Fibroblast of lung (primary cell): ENCODE measurements around the gene CCDC148. TPM values are rescaled to one million over a fixed set of nuclear protein-coding genes. Genes with fewer than 3 reads are reported as not detected.
A peak's percentile ranks its signal among the peaks of the same experiment; 100 is the strongest.

Experiments used
- DNase-seq, 2 donors: peaks; one replicate each; pipeline versions ENCODE4 v3.0.0 to v3.0.0-alpha.2; 2010; ENCODE audit warnings: low read depth in 2 of 2
- H2AFZ ChIP-seq: 2 replicates; pipeline ENCODE4 v1.5.1; 2012; ENCODE audit warnings: low read length, control low read depth, inconsistent platforms
- H3K27ac ChIP-seq: 2 replicates; pipeline ENCODE4 v1.5.1; 2011; ENCODE audit warnings: low read length, control low read depth; ENCODE audit not compliant: insufficient read depth
- H3K27me3 ChIP-seq: 2 replicates; pipeline ENCODE4 v1.5.1; 2011; ENCODE audit warnings: mild to moderate bottlenecking, low read length; ENCODE audit not compliant: control insufficient read depth, insufficient read depth
- H3K36me3 ChIP-seq: 2 replicates; pipeline ENCODE4 v1.5.1; 2011; ENCODE audit warnings: low read length; ENCODE audit not compliant: control insufficient read depth, insufficient read depth
- H3K4me1 ChIP-seq: 2 replicates; pipeline ENCODE4 v1.5.1; 2011; ENCODE audit warnings: low read length; ENCODE audit not compliant: control insufficient read depth, insufficient read depth; ENCODE audit errors: extremely low read depth
- H3K4me2 ChIP-seq: 2 replicates; pipeline ENCODE4 v1.5.1; 2011; ENCODE audit warnings: low read length, control low read depth; ENCODE audit not compliant: insufficient read depth; ENCODE audit errors: extremely low read depth
- H3K4me3 ChIP-seq, 4 experiments: fragments of 200-600 bp in 1 of 4; sonication (generic) in 1 of 4; replicated peaks in 1 of 4; 2 replicates each; pipeline ENCODE4 v1.5.1; 2011 to 2016; ENCODE audit warnings: low read length in 4 of 4, low read depth in 3 of 4, mild to moderate bottlenecking in 3 of 4, control low read depth in 2 of 4, inconsistent platforms in 1 of 4, mixed read lengths in 1 of 4; ENCODE audit not compliant: insufficient read depth in 1 of 4; ENCODE audit errors: control extremely low read depth in 1 of 4
- H3K79me2 ChIP-seq: 2 replicates; pipeline ENCODE4 v1.5.1; 2012; ENCODE audit warnings: mild to moderate bottlenecking, low read length, inconsistent platforms; ENCODE audit not compliant: control insufficient read depth, insufficient read depth
- H3K9ac ChIP-seq: 2 replicates; pipeline ENCODE4 v1.5.1; 2011; ENCODE audit warnings: mild to moderate bottlenecking, low read length, control low read depth; ENCODE audit not compliant: insufficient read depth
- H3K9me3 ChIP-seq: 2 replicates; pipeline ENCODE4 v1.5.1; 2012; ENCODE audit warnings: low read depth, low read length; ENCODE audit not compliant: control insufficient read depth, insufficient read depth
- H4K20me1 ChIP-seq: 2 replicates; pipeline ENCODE4 v1.5.1; 2011; ENCODE audit warnings: low read length; ENCODE audit not compliant: control insufficient read depth, insufficient read depth; ENCODE audit errors: extremely low read depth
- EZH2 ChIP-seq: IDR thresholded peaks from 2 replicates; pipeline ENCODE4 v1.5.1; 2012; ENCODE audit warnings: low read length, control low read depth, mild to moderate bottlenecking; ENCODE audit errors: missing control alignments
- polyA plus RNA-seq, 2 donors: library from polyadenylated mRNA; depleted of rRNA in 1 of 2; stranded (reverse) in 1 of 2; unstranded in 1 of 2; fragments of >200 nt; gene quantifications; 2 replicates each; pipeline ENCODE4 v1.2.1, GENCODE V29; 2011 to 2012; ENCODE audit warnings: missing spikeins in 1 of 2
- total RNA-seq: library from RNA; depleted of rRNA; stranded (reverse); fragments of >200 nt; gene quantifications from 2 replicates; pipeline ENCODE4 v1.2.1, GENCODE V29; 2014
- TF ChIP-seq, protein P1 (sequence below), 2 donors: IDR thresholded peaks in 1 of 2; conservative IDR thresholded peaks in 1 of 2; 1 replicate in 1 of 2; 2 replicates in 1 of 2; pipeline ENCODE4 v1.5.1; 2011 to 2012; ENCODE audit warnings: low read length in 2 of 2, control low read depth in 1 of 2, inconsistent platforms in 1 of 2, low read depth in 1 of 2, mild to moderate bottlenecking in 1 of 2

The CCDC148 gene
- total and polyA plus RNA-seq, 2 donors (not counting 1 experiment from before 2014, with no cell fraction given) = 1.2 TPM

- H3K9me3 ChIP-seq = no peaks in the 10 kb centered on the region
- H2AFZ ChIP-seq = no peak overlapping the region
- no peaks in the 10 kb centered on the region for H3K27me3 ChIP-seq
- H4K20me1 ChIP-seq = no peaks in the 10 kb centered on the region
- no peak overlapping the region for H3K4me3 ChIP-seq
- no peak overlapping the region for H3K4me2 ChIP-seq
- H3K79me2 ChIP-seq = peaks cover 64% of the 10 kb centered on the region
- peak in 1 of 2 donors; percentile 32 for DNase-seq
- no peaks in the 10 kb centered on the region for H3K36me3 ChIP-seq
- H3K9ac ChIP-seq = no peak overlapping the region
- TF ChIP-seq, protein P1, sequence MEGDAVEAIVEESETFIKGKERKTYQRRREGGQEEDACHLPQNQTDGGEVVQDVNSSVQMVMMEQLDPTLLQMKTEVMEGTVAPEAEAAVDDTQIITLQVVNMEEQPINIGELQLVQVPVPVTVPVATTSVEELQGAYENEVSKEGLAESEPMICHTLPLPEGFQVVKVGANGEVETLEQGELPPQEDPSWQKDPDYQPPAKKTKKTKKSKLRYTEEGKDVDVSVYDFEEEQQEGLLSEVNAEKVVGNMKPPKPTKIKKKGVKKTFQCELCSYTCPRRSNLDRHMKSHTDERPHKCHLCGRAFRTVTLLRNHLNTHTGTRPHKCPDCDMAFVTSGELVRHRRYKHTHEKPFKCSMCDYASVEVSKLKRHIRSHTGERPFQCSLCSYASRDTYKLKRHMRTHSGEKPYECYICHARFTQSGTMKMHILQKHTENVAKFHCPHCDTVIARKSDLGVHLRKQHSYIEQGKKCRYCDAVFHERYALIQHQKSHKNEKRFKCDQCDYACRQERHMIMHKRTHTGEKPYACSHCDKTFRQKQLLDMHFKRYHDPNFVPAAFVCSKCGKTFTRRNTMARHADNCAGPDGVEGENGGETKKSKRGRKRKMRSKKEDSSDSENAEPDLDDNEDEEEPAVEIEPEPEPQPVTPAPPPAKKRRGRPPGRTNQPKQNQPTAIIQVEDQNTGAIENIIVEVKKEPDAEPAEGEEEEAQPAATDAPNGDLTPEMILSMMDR (conservative IDR thresholded peaks at IDR 0.05 in 1 of 2, IDR thresholded peaks at IDR 0.05 in 1 of 2; ENCODE audit: low read depth in 1 of 2, low read length in 2 of 2) = no peak
- TF ChIP-seq EZH2 = no peak
- H3K4me1 ChIP-seq = peaks cover 11% of the 10 kb centered on the region
- no peak overlapping the region for H3K27ac ChIP-seq
Observed at GRCh38 chr2:158488442-158489216, 32.1 kb upstream of the CCDC148 start.

GRCh38 chr2:158487419-158487818 lies 30.9 kb upstream of the CCDC148 start:
- no peaks in the 10 kb centered on the region for H3K36me3 ChIP-seq
- H3K79me2 ChIP-seq = peaks cover 60% of the 10 kb centered on the region
- H3K27me3 ChIP-seq = no peaks in the 10 kb centered on the region
- H3K9ac ChIP-seq = no peak overlapping the region
- no peak overlapping the region for H3K4me3 ChIP-seq
- DNase-seq = peak; percentile 76 to 91
- H2AFZ ChIP-seq = no peak overlapping the region
- TF ChIP-seq, protein P1 (conservative IDR thresholded peaks at IDR 0.05 in 1 of 2, IDR thresholded peaks at IDR 0.05 in 1 of 2; ENCODE audit: low read depth in 1 of 2, low read length in 2 of 2) = no peak
- TF ChIP-seq EZH2 = no peak
- no peak overlapping the region for H3K27ac ChIP-seq
- H4K20me1 ChIP-seq = no peaks in the 10 kb centered on the region
- H3K9me3 ChIP-seq = no peaks in the 10 kb centered on the region
- H3K4me2 ChIP-seq = no peak overlapping the region
- H3K4me1 ChIP-seq = peaks cover 11% of the 10 kb centered on the region

- H3K27me3 ChIP-seq = no peaks in the 10 kb centered on the region
- peaks cover 60% of the 10 kb centered on the region for H3K79me2 ChIP-seq
- peak overlapping the region; percentile 23 for H3K4me2 ChIP-seq
- DNase-seq = peak in 1 of 2 donors; percentile 68
- H3K4me3 ChIP-seq = peak overlapping the region in 1 of 4 experiments; percentile 13
- no peaks in the 10 kb centered on the region for H3K36me3 ChIP-seq
- H3K9me3 ChIP-seq = no peaks in the 10 kb centered on the region
- no peak for TF ChIP-seq EZH2
- TF ChIP-seq, protein P1 (conservative IDR thresholded peaks at IDR 0.05 in 1 of 2, IDR thresholded peaks at IDR 0.05 in 1 of 2; ENCODE audit: low read depth in 1 of 2, low read length in 2 of 2) = no peak
- no peak overlapping the region for H3K9ac ChIP-seq
- no peak overlapping the region for H2AFZ ChIP-seq
- no peaks in the 10 kb centered on the region for H4K20me1 ChIP-seq
- no peak overlapping the region for H3K27ac ChIP-seq
- peaks cover 13% of the 10 kb centered on the region for H3K4me1 ChIP-seq
Observed at GRCh38 chr2:158486970-158487325, 30.4 kb upstream of the CCDC148 start.
